IMR-90 (cell line): ENCODE measurements around the gene LHFPL3.

Experiments used
- CTCF ChIP-seq: conservative IDR thresholded peaks from 2 replicates; pipeline ENCODE4 v1.5.1; 2012; ENCODE audit warnings: mild to moderate bottlenecking, low read depth, low read length, improper control_type of control experiment
- RFX5 ChIP-seq: IDR thresholded peaks from 2 replicates; pipeline ENCODE4 v1.8.0; 2012; ENCODE audit warnings: low read depth, mild to moderate bottlenecking, low read length, moderate library complexity
- USF2 ChIP-seq: fragments of 150-350 bp; IDR thresholded peaks from 2 replicates; pipeline ENCODE4 v1.6.1; 2017; ENCODE audit warnings: mild to moderate bottlenecking, antibody characterized with exemption, low read length, low read depth

- TF ChIP-seq CTCF (no peak), USF2 (no peak), RFX5 (no peak)
Measured at GRCh38 chr7:104935276-104935675, 606.9 kb downstream of the LHFPL3 start.
